ENCODE measurements around the gene MINDY2. TPM values are rescaled to one million over a fixed set of nuclear protein-coding genes. Genes with fewer than 3 reads are reported as not detected.

The MINDY2 gene
- total and polyA plus RNA-seq, 8 donors = 15.6 to 23.5 (median 16.8) TPM

DNA sequence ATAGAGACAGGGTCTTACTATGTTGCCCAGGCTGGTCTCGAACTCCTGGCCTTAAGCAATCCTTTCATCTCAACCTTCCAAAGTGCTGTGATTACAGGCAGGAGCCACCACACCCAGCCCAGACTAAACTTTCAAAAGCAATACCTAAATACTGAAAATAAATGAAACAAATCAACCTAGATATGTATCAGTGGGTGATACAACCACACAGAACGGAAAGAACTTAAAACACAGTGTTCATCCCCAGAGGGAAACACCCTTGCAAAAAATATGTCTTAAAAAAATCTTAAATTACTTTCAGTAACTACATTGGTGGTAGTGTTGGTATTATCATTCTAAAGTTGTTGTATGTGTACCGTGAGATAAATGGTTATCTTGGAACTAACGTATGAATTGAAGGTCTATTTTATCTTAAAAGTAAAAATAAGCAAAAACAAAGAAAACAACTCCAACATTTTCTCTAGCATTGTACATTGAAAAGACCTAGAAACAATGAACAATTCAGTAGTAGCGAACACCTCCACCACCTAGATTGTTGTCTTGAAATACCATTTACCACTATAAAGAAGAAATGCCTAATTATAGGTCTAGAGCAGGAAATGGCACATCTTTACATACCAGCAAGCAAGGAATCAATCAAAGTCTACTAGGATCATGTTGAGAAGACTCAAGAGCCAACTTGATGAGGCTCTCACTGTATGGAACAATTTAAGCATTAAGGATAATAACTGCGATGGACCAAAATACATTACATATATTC is 137.6 kb downstream of the MINDY2 start:
- ATAC-seq (no peak), DNase-seq (no peak)
- Histone ChIP-seq H3K27ac (no peak overlapping the region), H3K27me3 (no peaks in the 10 kb centered on the region), H3K9me3 (no peaks in the 10 kb centered on the region), H3K4me1 (no peaks in the 10 kb centered on the region), H3K4me3 (no peak overlapping the region), H3K36me3 (peaks cover 0 to 60% of the 10 kb centered on the region in 2 donors)
- TF ChIP-seq, protein P1, sequence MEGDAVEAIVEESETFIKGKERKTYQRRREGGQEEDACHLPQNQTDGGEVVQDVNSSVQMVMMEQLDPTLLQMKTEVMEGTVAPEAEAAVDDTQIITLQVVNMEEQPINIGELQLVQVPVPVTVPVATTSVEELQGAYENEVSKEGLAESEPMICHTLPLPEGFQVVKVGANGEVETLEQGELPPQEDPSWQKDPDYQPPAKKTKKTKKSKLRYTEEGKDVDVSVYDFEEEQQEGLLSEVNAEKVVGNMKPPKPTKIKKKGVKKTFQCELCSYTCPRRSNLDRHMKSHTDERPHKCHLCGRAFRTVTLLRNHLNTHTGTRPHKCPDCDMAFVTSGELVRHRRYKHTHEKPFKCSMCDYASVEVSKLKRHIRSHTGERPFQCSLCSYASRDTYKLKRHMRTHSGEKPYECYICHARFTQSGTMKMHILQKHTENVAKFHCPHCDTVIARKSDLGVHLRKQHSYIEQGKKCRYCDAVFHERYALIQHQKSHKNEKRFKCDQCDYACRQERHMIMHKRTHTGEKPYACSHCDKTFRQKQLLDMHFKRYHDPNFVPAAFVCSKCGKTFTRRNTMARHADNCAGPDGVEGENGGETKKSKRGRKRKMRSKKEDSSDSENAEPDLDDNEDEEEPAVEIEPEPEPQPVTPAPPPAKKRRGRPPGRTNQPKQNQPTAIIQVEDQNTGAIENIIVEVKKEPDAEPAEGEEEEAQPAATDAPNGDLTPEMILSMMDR (IDR thresholded peaks at IDR 0.05) = no peak
- intact Hi-C loops (cut with DNase I) = no loop called here

DNA sequence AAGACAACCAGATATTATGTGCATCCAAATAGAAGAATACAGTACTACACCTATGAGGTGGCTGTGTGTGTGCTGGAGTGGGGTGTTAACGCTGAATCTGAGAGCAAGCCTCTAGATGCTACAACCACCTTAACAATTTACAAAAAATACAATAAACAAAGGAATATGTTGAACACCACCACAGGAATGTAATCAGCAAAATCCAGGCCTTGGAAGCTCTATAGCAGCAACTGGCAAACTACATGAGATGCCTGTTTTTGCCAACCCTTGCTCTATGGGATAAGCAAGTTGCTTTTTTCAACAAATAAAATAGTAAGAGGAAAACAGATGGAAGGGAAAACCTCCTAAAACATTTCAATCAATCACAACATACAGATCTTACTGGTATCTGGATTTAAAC is 138.5 kb downstream of the MINDY2 start:
- TF ChIP-seq, protein P1 (IDR thresholded peaks at IDR 0.05) = no peak
- H3K4me1 ChIP-seq = no peaks in the 10 kb centered on the region
- peaks cover 0 to 58% of the 10 kb centered on the region in 2 donors for H3K36me3 ChIP-seq
- H3K9me3 ChIP-seq = no peaks in the 10 kb centered on the region
- intact Hi-C loops (cut with DNase I) = no loop called here
- ATAC-seq (no peak), DNase-seq (no peak)
- H3K27ac ChIP-seq = no peak overlapping the region
- no peaks in the 10 kb centered on the region for H3K27me3 ChIP-seq
- no peak overlapping the region for H3K4me3 ChIP-seq

DNA sequence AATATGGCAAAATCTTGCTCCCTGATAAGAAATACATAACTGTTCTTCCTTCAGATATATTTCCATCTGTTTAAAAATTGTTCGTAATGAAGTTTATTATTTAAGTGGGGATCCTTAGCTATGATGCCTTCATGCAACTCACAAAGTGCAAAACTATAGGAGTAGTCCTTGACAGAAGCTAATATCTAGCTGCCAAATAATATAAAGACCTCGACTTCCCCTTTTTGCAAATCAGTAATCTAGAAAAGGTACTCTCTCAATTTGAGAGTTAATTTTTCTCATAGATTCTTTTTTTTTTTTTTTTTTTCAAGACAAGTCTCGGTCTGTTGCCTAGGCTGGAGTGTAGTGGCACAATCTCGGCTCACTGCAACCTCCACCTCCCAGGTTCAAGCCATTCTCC is 139.4 kb downstream of the MINDY2 start:
- ATAC-seq = no peak
- Histone ChIP-seq H3K36me3 (peaks cover 0 to 58% of the 10 kb centered on the region in 2 donors), H3K4me1 (no peaks in the 10 kb centered on the region), H3K9me3 (no peaks in the 10 kb centered on the region), H3K27ac (no peak overlapping the region), H3K4me3 (no peak overlapping the region), H3K27me3 (no peaks in the 10 kb centered on the region)
- TF ChIP-seq, protein P1 (IDR thresholded peaks at IDR 0.05) = no peak
- no peak for DNase-seq
- intact Hi-C loops (cut with DNase I) = no loop called here

Other genes starting within 250 kb of the MINDY2 start
- gene ADAM10, start 21.6 kb upstream of the MINDY2 start, total RNA-seq = 100 to 1,000 TPM; 142 to 167 TPM
- 100 to 1,000 TPM; 130 to 167 (median 156) TPM for gene ADAM10, start 21.6 kb upstream of the MINDY2 start, polyA plus RNA-seq (ENCODE audit: insufficient read length in 6 of 6)
- 10 to 100 TPM; 57.4 to 87.7 TPM for gene SLTM, start 162.4 kb downstream of the MINDY2 start, total RNA-seq
- gene SLTM, start 162.4 kb downstream of the MINDY2 start, polyA plus RNA-seq (ENCODE audit: insufficient read length in 6 of 6) = 100 to 1,000 TPM; 121 to 154 (median 144) TPM
- gene RNF111, start 216.4 kb downstream of the MINDY2 start, total RNA-seq = 10 to 100 TPM; 34.1 to 38.9 TPM
- gene RNF111, start 216.4 kb downstream of the MINDY2 start, polyA plus RNA-seq (ENCODE audit: insufficient read length in 6 of 6) = 10 to 100 TPM; 36.4 to 40.6 (median 39.2) TPM

Data from left lung (tissue), 10 donors.